ENCODE measurements around the gene SON.
"Not testable (repeated sequence)": the region's sequence is repeated elsewhere in the genome, so short reads cannot be mapped to it uniquely, and the experiment has no call there.

SON gene

GRCh38 chr21:33542640-33543504 is at the start of gene SON:
Gene SON (plus strand): TSS chr21:33543038. CDS start chr21:33543093, 55 bp downstream.
- DNase-seq (ENCODE audit: low read depth in 1 of 2, low spot score in 1 of 2): peak; percentile 91 to 94

DNA sequence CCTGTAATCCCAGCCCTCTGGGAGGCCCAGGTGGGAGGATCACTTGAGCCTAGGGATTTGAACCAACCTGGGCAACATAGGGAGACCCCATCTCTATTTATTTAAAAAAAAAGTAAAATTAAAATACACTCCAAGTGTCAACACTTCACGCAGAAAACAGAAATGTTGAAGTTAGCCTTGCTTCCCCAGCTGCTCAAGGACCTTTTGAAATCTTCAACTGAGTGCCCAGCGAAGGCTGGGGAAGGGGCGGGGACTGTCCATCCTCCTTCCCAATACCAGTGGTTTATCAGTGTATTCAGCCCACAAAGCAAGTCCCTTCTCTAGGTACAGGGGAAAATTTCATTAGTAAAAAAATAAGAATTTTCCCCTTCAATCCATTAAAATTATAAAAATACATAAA is 49.1 kb upstream of the SON start:
- DNase-seq (ENCODE audit: low read depth in 1 of 2, low spot score in 1 of 2): no peak

GRCh38 chr21:33495743-33496142 is 47.1 kb upstream of the SON start:
- DNase-seq (ENCODE audit: low read depth in 1 of 2, low spot score in 1 of 2): no peak

- DNase-seq (ENCODE audit: low read depth in 1 of 2, low spot score in 1 of 2): no peak
Observed at GRCh38 chr21:33496345-33496744, 46.5 kb upstream of the SON start.

DNA sequence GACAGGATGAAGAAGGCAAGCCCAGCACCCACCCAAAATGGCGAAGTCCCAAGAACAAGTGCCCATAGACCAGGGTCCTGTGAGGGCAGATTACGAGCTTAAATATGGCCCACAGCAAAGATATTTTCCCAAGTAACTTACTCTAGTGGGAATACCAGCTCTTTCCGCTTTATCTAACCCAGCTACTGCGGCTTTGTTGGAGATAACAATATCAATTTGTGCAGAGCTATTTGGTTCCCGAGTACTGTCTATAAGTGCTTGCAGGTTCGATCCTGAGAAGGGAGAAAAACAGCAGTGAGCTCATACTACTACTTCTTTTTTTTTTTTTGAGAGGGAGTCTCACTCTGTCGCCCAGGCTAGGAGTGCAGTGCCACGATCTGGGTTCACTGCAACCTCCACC is 37.0 kb upstream of the SON start:
- DNase-seq (ENCODE audit: low read depth in 1 of 2, low spot score in 1 of 2): no peak

DNA sequence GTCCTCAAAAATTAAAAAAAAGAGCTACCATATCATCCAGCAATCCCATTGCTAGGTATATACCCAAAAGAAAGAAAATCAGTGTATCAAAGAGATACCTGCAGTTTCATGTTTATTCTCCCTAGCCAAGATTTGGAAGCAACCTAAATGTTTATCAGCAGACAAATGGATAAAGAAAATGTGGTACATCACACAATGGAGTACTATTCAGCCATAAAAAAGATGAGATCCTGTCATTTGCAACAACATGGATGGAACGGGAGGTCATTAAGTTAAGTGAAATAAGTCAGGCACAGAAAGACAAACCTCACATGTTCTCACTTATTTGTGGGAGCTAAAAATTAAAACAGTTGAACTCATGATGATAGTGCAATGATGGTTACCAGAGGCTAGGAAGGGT is 35.8 kb upstream of the SON start:
- not testable (repeated sequence) for DNase-seq (ENCODE audit: low read depth in 1 of 2, low spot score in 1 of 2)

GRCh38 chr21:33510826-33511225 is 32.0 kb upstream of the SON start:
- no peak for DNase-seq (ENCODE audit: low read depth in 1 of 2, low spot score in 1 of 2)

DNA sequence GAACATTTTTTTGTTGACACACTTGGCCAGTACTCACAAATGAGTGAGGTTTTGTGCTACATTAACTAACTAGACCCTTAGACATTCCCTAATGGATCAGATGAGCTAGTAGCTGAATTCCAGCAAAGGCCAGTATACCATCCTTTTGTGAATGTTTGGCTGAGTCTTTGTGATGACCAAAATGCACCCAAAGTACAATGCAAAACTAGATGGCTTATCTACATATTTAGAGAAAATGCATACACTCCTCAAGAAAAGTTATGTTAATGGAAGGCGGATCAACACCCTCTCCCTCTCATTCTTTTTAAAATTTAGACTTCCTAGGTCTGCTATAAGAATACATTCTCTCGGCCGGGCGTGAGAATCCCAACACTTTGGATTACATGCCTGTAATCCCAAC is 31.2 kb upstream of the SON start:
- DNase-seq (ENCODE audit: low read depth in 1 of 2, low spot score in 1 of 2): no peak

GRCh38 chr21:33512481-33512880 is 30.4 kb upstream of the SON start:
- DNase-seq (ENCODE audit: low read depth in 1 of 2, low spot score in 1 of 2): no peak

DNA sequence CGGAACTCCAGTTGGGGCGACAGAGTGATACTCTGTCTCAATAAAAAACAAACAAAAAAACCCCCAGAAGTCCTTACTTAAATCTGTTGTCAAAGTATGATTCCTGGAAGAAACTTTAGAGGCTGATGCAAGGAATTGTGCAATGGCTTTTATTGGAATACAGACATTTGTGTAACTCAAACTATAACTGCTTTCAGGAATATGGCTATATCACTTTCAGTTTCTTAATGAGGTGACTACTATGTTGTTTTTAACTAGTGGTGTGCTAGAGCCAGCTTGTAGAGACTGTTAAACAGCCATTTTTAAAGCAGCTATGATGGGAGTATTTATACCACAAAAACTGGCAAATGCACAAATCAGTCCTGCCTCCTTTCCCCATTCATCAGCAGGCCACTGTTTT is 28.6 kb upstream of the SON start:
- DNase-seq (ENCODE audit: low read depth in 1 of 2, low spot score in 1 of 2): no peak

DNA sequence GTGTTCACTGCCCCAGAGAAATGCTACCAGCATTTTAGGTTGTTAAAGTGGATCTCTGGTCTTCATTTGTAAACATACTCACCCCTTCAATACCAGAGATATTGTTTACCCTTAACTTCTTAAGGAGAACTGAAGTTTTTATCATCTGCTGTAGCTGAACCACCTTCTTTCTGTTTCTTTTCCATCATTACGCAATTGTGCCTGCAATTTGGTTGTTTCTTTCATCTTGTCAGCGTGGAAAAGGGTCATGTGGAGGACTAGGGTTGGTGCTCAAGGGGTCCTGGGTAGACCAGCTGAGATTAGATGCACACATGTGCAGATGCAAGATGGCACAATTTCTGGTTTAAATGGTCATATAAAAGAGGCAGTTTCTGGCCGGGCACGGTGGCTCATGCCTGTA is 23.9 kb upstream of the SON start:
- DNase-seq (ENCODE audit: low read depth in 1 of 2, low spot score in 1 of 2): no peak

DNA sequence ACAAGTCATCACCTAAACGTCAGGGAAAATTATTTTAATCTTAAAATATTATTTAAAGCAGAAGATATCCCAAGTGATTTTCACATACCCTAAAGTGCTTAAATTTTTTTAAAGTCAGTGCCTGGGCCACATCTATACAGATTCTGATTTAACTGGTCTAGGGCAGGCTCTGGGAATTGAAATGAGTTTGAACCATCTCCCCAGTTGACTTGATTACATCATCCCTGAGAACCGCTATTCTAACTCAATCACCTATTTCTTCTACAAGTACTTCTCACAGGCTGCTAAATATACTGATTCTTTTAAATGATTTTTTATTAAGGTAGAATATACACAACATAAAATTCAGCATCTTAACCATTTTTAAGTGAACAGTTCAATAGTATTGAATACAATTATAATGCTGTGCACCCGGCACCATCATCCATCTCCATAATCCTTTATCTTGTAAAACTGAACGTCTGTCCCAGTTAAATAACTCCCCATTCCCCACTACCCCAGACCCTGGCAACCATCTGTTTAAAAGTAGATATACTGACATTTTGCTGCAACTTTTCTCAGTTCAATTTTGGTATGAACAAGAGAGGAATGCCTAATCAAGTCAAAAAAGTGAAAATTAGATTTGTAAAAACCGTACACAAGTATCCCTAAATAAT is 20.4 kb upstream of the SON start:
- DNase-seq (ENCODE audit: low read depth in 1 of 2, low spot score in 1 of 2): no peak

DNA sequence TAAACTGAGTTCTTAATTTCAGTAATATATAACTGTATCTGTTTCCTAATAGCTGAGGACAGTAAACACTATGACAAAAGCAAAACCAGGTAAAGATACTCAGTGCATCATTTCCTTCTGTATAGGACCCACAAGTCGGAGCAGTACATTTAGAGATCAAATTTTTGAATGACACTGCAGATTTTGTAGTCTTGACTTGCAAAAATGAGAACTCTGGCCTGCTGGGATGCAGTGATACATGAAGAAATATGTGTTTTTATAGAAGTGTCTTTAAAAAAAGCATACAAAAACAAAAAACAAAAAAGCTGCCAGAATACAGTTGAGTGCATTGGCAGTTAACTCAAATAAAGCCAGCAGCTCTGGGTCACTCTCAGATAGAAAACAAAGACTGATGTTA is 19.9 kb upstream of the SON start:
- no peak for DNase-seq (ENCODE audit: low read depth in 1 of 2, low spot score in 1 of 2)

DNA sequence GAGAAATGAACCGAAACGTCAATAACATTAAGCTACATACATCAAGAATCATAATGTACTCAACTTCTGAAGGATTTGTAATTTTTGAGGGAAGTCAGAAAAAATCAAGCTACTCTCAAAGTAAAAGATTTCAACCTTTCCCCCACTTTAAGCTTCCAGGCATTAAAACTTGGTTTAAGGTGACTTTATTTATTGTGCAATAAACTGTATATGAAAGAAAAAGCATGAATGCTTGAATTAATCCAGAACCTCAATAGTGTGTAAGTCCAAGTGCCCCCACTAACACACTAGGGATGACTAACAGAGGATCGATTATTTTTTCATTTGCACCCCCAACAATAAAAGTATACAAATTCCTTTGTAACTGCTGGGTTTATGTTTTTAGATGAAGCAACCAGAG is 11.8 kb upstream of the SON start:
- no peak for DNase-seq (ENCODE audit: low read depth in 1 of 2, low spot score in 1 of 2)

DNA sequence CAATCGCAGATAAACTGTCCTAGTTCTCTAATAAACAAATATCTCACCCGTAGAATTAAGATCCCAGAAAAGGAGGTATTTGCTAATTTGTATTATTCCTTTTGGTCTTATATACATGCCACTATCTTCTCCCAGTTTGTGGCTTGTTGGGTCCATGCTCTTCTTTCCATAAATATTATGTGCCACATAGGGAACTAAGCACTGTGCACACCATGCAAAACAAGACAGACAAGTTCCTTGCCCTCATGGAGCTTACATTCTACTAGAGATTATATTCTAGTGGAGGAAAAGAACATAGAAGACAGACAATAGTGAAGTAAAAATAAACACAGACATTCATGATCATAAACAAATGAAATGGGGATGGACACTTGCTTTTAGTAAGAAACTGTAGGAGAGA is 5.6 kb upstream of the SON start:
- no peak for DNase-seq (ENCODE audit: low read depth in 1 of 2, low spot score in 1 of 2)

DNA sequence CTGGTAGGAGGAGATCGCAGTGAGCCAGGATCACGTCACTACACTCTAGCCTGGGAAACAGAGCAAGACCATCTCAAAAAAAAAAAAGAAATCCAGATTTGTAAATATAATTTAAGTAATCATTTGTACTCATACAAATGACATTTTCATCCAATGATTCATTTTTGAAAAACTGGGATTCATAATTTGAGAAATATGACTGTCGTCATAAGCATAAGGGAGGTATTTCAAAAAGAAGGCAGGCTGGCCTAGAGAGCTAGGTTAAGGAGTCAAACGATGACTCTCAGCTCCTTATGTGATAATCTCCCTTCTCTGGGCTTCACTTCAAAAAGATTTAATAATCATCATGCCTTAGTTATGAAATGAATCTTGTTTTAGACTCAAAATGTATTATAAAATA is 3.2 kb upstream of the SON start:
- no peak for DNase-seq (ENCODE audit: low read depth in 1 of 2, low spot score in 1 of 2)

DNA sequence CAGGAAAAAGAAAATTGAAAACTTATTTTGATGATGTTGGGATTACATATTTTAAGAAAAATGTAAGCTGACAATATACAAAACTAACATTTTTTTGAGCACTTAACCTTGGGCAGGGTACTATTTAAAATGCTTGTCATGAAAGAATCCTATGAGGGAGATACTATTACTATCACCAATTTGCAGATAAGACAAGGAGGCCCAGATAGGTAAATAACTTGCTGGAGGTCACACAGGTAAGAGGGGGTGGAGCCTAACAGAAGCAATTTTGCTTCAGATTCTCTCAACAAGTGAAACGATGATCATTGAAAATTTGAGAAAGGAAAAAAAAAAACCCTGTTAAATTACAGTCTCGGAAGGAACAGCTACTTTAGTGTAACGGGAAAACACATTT is 2.1 kb upstream of the SON start:
- no peak for DNase-seq (ENCODE audit: low read depth in 1 of 2, low spot score in 1 of 2)

DNA sequence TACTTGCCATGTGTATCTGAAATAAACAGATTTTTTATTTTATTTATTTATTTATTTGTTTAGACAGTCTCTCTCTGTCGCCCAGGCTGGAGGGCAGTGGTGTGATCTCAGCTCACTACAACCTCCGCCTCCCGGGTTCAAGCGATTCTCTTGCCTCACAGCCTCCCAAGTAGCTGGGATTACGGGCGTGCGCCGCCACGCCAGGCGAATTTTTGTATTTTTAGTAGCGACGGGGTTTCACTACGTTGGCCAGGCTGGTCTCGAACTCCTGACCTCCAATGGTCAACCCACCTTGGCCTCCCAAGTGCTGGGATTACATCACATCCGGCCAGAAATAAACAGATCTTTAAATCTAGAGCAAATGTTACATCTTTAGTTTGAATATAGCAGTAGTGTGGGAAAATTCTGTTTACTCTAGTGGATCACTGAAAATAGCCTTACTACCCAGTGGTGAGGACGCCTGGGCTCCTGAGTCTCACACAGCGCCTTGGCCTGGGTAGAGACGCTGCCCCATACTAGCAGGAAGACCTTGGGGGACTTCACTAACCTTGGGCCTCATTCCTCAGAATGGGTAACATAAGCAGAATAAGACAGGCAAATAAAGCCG is 1.6 kb upstream of the SON start:
- DNase-seq (ENCODE audit: low read depth in 1 of 2, low spot score in 1 of 2): no peak

DNA sequence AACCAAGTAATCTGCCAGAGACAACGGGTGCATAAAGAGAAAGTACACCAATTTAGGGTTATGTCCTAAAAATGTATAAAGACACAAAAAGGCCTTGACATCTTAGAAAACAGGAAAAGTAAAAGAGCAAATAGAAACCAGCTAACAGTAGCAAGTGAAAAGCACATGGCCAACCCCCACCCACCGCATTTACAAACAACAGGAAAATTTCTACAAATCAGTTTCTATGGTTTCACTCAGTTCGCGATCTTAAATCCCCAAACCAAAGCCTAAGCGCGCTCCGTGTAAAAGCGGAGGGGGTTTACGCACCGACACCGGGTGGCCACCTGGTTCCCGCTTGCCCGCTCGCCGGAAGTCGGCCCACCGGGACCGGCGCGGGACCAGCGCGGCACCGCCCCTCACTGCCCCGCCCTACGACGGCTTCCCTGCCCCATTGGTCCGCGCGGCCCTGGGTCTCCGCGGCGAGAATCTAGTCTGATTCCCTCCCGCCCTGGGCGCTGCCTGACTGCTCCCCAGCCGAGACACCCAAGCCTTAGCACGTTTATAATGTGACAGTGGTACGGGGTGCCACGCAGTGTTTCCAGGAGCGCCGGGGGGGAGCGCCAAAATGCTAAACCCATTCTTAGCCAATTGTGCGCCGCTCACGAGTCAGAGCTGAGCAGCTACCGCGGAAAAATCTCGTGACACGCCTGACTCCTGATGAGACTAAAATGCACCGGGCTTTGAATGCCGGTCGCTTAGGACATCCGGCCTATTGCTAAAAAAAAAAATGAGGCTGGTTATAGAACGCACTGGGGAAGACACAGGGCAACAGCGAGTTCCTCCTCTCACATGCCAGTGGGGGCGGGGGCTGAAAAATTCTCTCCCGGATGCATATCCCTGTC is 840 bp upstream of the SON start, which contains the start of gene GART:
Gene GART (minus strand): TSS at position 362 of the 884 bp plus-strand sequence. CDS start 2,802 bp downstream, outside the sequence.
- DNase-seq (ENCODE audit: low read depth in 1 of 2, low spot score in 1 of 2): peak; percentile 59 to 75

GRCh38 chr21:33543505-33544129 is 779 bp downstream of the SON start:
- peak in 1 of 2 donors; percentile 51 for DNase-seq (ENCODE audit: low read depth in 1 of 2, low spot score in 1 of 2)
